OCI-LY3 (cell line): ENCODE measurements around the gene TTC12.

Experiments used
- H2AFZ ChIP-seq: fragments of 200-600, 300-600 bp; shearing (Covaris generic); 2 replicates; pipeline ENCODE4 v1.6.0; 2014; ENCODE audit warnings: antibody characterized with exemption, low read depth, low read length
- H3K27ac ChIP-seq: fragments of 200-600, 300-600 bp; sonication (generic); 2 replicates; pipeline ENCODE4 v1.5.1; 2014; ENCODE audit warnings: mild to moderate bottlenecking, low read length, moderate library complexity, mixed read lengths
- H3K27me3 ChIP-seq: fragments of 200-600, 300-600 bp; sonication (generic); 2 replicates; pipeline ENCODE4 v1.6.1; 2014; ENCODE audit warnings: low read depth, low read length, mixed read lengths
- H3K36me3 ChIP-seq: fragments of 200-600, 300-600 bp; sonication (generic); replicated peaks from 2 replicates; pipeline ENCODE3; 2014; ENCODE audit warnings: low read depth, low read length, mixed read lengths
- H3K4me1 ChIP-seq: fragments of 300-600, 200-600 bp; sonication (generic); 2 replicates; pipeline ENCODE4 v1.6.1; 2014; ENCODE audit warnings: low read length, mixed read lengths
- H3K4me2 ChIP-seq: fragments of 200-600, 300-600 bp; sonication (generic); 2 replicates; pipeline ENCODE4 v1.6.1; 2014; ENCODE audit warnings: low read length, mixed read lengths
- H3K4me3 ChIP-seq: fragments of 300-600, 200-600 bp; sonication (generic); 2 replicates; pipeline ENCODE4 v1.5.1; 2014; ENCODE audit warnings: antibody characterized with exemption, mild to moderate bottlenecking, low read length, moderate library complexity
- H3K79me2 ChIP-seq: fragments of 300-600, 200-600 bp; shearing (Covaris generic); 2 replicates; pipeline ENCODE4 v1.6.1; 2014; ENCODE audit warnings: mild to moderate bottlenecking, low read length, mixed read lengths
- H3K9ac ChIP-seq: fragments of 300-600, 200-600 bp; shearing (Covaris generic); 2 replicates; pipeline ENCODE4 v1.6.0; 2014; ENCODE audit warnings: mild to moderate bottlenecking, low read length, moderate library complexity
- H3K9me3 ChIP-seq: fragments of 200-600, 300-600 bp; shearing (Covaris generic); 2 replicates; pipeline ENCODE4 v1.6.1; 2014; ENCODE audit warnings: low read length, mixed read lengths; ENCODE audit not compliant: insufficient read depth
- H4K20me1 ChIP-seq: fragments of 200-600, 300-600 bp; sonication (generic); 2 replicates; pipeline ENCODE4 v1.6.1; 2016; ENCODE audit warnings: low read length, mixed read lengths; ENCODE audit not compliant: insufficient read depth
- CTCF ChIP-seq: fragments of 200-600, 300-600 bp; sonication (generic); IDR thresholded peaks from 2 replicates; pipeline ENCODE4 v1.5.1; 2014; ENCODE audit warnings: antibody characterized with exemption, low read length, low read depth
- EZH2phosphoT487 ChIP-seq: fragments of 200-600 bp; shearing (Covaris generic); IDR thresholded peaks from 2 replicates; pipeline ENCODE4 v1.6.1; 2018; ENCODE audit warnings: antibody characterized with exemption, mixed run types, low read depth

Gene TTC12

DNA sequence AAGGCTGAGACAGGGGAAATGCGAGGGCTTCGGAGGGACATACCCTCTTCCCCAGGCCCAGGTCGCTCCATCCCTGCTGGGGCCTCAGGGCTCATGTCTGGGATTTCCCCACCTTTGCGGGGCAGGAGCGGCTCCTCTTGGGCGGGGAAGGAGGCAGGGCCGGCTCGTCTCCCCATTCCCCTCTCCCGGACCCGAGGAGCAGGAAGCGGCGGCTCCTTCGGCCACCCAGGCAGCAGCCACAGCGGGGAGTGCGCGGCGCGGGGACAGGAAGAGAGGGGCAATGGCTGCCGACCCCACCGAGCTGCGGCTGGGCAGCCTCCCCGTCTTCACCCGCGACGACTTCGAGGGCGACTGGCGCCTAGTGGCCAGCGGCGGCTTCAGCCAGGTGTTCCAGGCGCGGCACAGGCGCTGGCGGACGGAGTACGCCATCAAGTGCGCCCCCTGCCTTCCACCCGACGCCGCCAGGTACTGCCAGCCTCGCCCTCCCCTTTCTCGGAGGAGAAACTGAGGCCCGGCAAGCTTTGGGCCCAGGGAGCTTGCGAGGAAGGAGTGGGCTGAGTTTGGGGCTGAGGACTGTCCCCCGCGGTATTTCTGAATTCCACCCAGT, 73.3 kb downstream of the TTC12 start, which contains the start of gene ANKK1:
ANKK1 (plus strand) TSS at position 175 of the 607 bp plus-strand sequence; CDS start at position 281, 106 bp downstream.
- Histone ChIP-seq H2AFZ (no peak within 1 kb of the TSS), H3K4me3 (no peak within 1 kb of the TSS), H3K9me3 (no peaks in the 10 kb centered on the region), H4K20me1 (no peaks in the 10 kb centered on the region), H3K79me2 (no peaks in the 10 kb centered on the region), H3K4me1 (no peaks in the 10 kb centered on the region), H3K27ac (no peak within 1 kb of the TSS), H3K27me3 (peaks cover 22% of the 10 kb centered on the region), H3K9ac (no peak within 1 kb of the TSS), H3K4me2 (no peak within 1 kb of the TSS), H3K36me3 (no peaks in the 10 kb centered on the region)
- no peak for TF ChIP-seq EZH2phosphoT487
- TF ChIP-seq CTCF = no peak

- Histone ChIP-seq H3K27ac (no peak overlapping the region), H2AFZ (no peak overlapping the region), H3K27me3 (peaks cover 30% of the 10 kb centered on the region), H4K20me1 (no peaks in the 10 kb centered on the region), H3K9me3 (no peaks in the 10 kb centered on the region), H3K4me1 (no peaks in the 10 kb centered on the region), H3K79me2 (no peaks in the 10 kb centered on the region), H3K36me3 (no peaks in the 10 kb centered on the region), H3K4me2 (no peak overlapping the region), H3K9ac (no peak overlapping the region), H3K4me3 (no peak overlapping the region)
- TF ChIP-seq EZH2phosphoT487 (no peak), CTCF (no peak)
Measured at GRCh38 chr11:113389272-113389671, 74.9 kb downstream of the TTC12 start.

- no peak overlapping the region for H3K4me3 ChIP-seq
- H4K20me1 ChIP-seq = no peaks in the 10 kb centered on the region
- no peak overlapping the region for H3K27ac ChIP-seq
- H3K4me1 ChIP-seq = no peaks in the 10 kb centered on the region
- H2AFZ ChIP-seq = no peak overlapping the region
- H3K36me3 ChIP-seq = no peaks in the 10 kb centered on the region
- H3K9ac ChIP-seq = no peak overlapping the region
- H3K79me2 ChIP-seq = no peaks in the 10 kb centered on the region
- H3K9me3 ChIP-seq = no peaks in the 10 kb centered on the region
- TF ChIP-seq EZH2phosphoT487 (no peak), CTCF (no peak)
- H3K27me3 ChIP-seq = peaks cover 27% of the 10 kb centered on the region
- no peak overlapping the region for H3K4me2 ChIP-seq
Measured at GRCh38 chr11:113392236-113392921, 78.0 kb downstream of the TTC12 start.

DNA sequence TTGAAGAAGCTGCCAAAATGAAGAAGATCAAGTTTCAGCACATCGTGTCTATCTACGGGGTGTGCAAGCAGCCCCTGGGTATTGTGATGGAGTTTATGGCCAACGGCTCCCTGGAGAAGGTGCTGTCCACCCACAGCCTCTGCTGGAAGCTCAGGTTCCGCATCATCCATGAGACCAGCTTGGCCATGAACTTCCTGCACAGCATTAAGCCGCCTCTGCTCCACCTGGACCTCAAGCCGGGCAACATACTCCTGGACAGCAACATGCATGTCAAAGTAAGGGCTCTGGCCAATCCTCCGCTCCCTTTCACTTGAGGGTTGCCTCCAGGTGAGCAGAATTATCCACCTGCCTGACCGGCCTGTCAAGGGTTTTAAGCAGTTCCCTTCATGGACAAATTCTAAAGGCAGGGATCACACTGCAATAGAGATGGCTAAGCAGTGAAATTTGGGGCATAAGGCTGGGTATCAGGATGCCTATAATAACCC, 79.2 kb downstream of the TTC12 start:
- Histone ChIP-seq H3K27me3 (peaks cover 27% of the 10 kb centered on the region), H3K4me3 (no peak overlapping the region), H3K9ac (no peak overlapping the region), H3K27ac (no peak overlapping the region), H3K9me3 (no peaks in the 10 kb centered on the region), H3K79me2 (no peaks in the 10 kb centered on the region), H3K4me1 (no peaks in the 10 kb centered on the region), H2AFZ (no peak overlapping the region), H3K36me3 (no peaks in the 10 kb centered on the region), H3K4me2 (no peak overlapping the region), H4K20me1 (no peaks in the 10 kb centered on the region)
- TF ChIP-seq EZH2phosphoT487 (no peak), CTCF (no peak)
